Left cardiac atrium (tissue), 4 donors: ENCODE measurements around the gene NMU. TPM values are rescaled to one million over a fixed set of nuclear protein-coding genes. Genes with fewer than 3 reads are reported as not detected.
"Not testable (repeated sequence)": the region's sequence is repeated elsewhere in the genome, so short reads cannot be mapped to it uniquely, and the experiment has no call there.

ENCODE experiments used
- ATAC-seq, 2 donors: fragments of 200-7000 bp; cut with Tn5 transposase; one replicate each; pipeline ENCODE4 v1.9.1; 2020; ENCODE audit warnings: mild to moderate bottlenecking in 2 of 2, moderate library complexity in 2 of 2
- DNase-seq: peaks from one replicate; pipeline ENCODE4 v3.0.0-alpha.2; 2020
- intact Hi-C, 2 donors: fragments of 100-400 bp; cut with DNase I; formaldehyde crosslinking; loops; one replicate each; pipeline versions ENCODE4 v1.14.1 to v1.15.1; 2022 to 2023
- total RNA-seq, 2 donors: library from RNA; stranded (reverse); fragmentation: NEBNext Ultra II Directional; extraction: Animal tissue kit (Norgen Biotek cat#: 25700); gene quantifications; one replicate each; pipeline ENCODE4 v1.2.1, GENCODE V29; 2021
- donor health status: DM: no; HTN: yes; CAD: no.
- donor health status: DM: no; HTN: yes; CAD: no; lungs with severe emphysema.
- donor health status: DM: yes; HTN: yes; CAD: no.
- donor health status: Dilated cardiomyopathy.

Gene NMU
- total RNA-seq, 2 donors from 2014 or later = not detected

GRCh38 chr4:55634417-55635128 is 1.5 kb downstream of the NMU start:
- DNase-seq = no peak
- intact Hi-C loops = no loop called here
- ATAC-seq = no peak

GRCh38 chr4:55633903-55634302 is 2.2 kb downstream of the NMU start:
- DNase-seq = no peak
- intact Hi-C loops = no loop called here

GRCh38 chr4:55625835-55626234 is 10.3 kb downstream of the NMU start:
- intact Hi-C loops = no loop called here
- ATAC-seq (no peak), DNase-seq (no peak)

More at GRCh38 chr4:55633903-55634302, 2.2 kb downstream of the NMU start:
- ATAC-seq = no peak

- DNase-seq, intact Hi-C loops, ATAC-seq: not testable (repeated sequence)
Observed at GRCh38 chr4:55624063-55624462, 12.0 kb downstream of the NMU start.

GRCh38 chr4:55618546-55619143 is 17.5 kb downstream of the NMU start:
- ATAC-seq (no peak), DNase-seq (no peak)
- intact Hi-C loops = no loop called here

GRCh38 chr4:55617587-55618197 is 18.4 kb downstream of the NMU start:
- intact Hi-C loops = no loop called here
- DNase-seq = no peak
- no peak for ATAC-seq

GRCh38 chr4:55615008-55615407 is 21.1 kb downstream of the NMU start:
- intact Hi-C loops = no loop called here
- DNase-seq (no peak), ATAC-seq (no peak)

- DNase-seq (no peak), ATAC-seq (no peak)
- intact Hi-C loops = no loop called here
Observed at GRCh38 chr4:55613621-55614020, 22.5 kb downstream of the NMU start.

GRCh38 chr4:55612341-55612740 is 23.8 kb downstream of the NMU start:
- intact Hi-C loops = no loop called here
- ATAC-seq = no peak
- DNase-seq = no peak

- intact Hi-C loops = no loop called here
- no peak for DNase-seq
- ATAC-seq = no peak
Observed at GRCh38 chr4:55611358-55612059, 24.6 kb downstream of the NMU start.

GRCh38 chr4:55610381-55610780 is 25.7 kb downstream of the NMU start:
- DNase-seq (no peak), ATAC-seq (no peak)
- intact Hi-C loops = no loop called here

- DNase-seq (no peak), ATAC-seq (peak in 1 of 2 donors; percentile 67)
- intact Hi-C loops = no loop called here
Observed at GRCh38 chr4:55609393-55609866, 26.7 kb downstream of the NMU start.

- ATAC-seq = no peak
- intact Hi-C loops = no loop called here
Observed at GRCh38 chr4:55608591-55608990, 27.5 kb downstream of the NMU start.

GRCh38 chr4:55604996-55605395 is 31.1 kb downstream of the NMU start:
- no peak for ATAC-seq
- intact Hi-C loops = no loop called here
- no peak for DNase-seq

More at GRCh38 chr4:55608591-55608990, 27.5 kb downstream of the NMU start:
- DNase-seq = no peak

- ATAC-seq = no peak
- intact Hi-C loops = no loop called here
- DNase-seq = no peak
Observed at GRCh38 chr4:55600640-55601039, 35.5 kb downstream of the NMU start.

- DNase-seq (no peak), ATAC-seq (no peak)
- intact Hi-C loops = no loop called here
Observed at GRCh38 chr4:55598641-55599040, 37.5 kb downstream of the NMU start.

GRCh38 chr4:55592014-55592413 is 44.1 kb downstream of the NMU start, which contains the start of gene PDCL2:
Gene PDCL2, minus strand, starts transcription at chr4:55592245. Its CDS starts 136 bp downstream, at chr4:55592109.
- intact Hi-C loops = no loop called here
- DNase-seq (no peak), ATAC-seq (no peak)

- no peak for ATAC-seq
- intact Hi-C loops = no loop called here
- DNase-seq = no peak
Observed at GRCh38 chr4:55588160-55588559, 47.9 kb downstream of the NMU start.

- DNase-seq, intact Hi-C loops, ATAC-seq: not testable (repeated sequence)
Observed at GRCh38 chr4:55582773-55583172, 53.3 kb downstream of the NMU start.
